ENCODE measurements around the gene ENTPD2. TPM values are rescaled to one million over a fixed set of nuclear protein-coding genes. Genes with fewer than 3 reads are reported as not detected.

The ENTPD2 gene
- total and polyA plus RNA-seq, 2 of the 4 experiments (the other 2 are of a cell fraction) = not detected

DNA sequence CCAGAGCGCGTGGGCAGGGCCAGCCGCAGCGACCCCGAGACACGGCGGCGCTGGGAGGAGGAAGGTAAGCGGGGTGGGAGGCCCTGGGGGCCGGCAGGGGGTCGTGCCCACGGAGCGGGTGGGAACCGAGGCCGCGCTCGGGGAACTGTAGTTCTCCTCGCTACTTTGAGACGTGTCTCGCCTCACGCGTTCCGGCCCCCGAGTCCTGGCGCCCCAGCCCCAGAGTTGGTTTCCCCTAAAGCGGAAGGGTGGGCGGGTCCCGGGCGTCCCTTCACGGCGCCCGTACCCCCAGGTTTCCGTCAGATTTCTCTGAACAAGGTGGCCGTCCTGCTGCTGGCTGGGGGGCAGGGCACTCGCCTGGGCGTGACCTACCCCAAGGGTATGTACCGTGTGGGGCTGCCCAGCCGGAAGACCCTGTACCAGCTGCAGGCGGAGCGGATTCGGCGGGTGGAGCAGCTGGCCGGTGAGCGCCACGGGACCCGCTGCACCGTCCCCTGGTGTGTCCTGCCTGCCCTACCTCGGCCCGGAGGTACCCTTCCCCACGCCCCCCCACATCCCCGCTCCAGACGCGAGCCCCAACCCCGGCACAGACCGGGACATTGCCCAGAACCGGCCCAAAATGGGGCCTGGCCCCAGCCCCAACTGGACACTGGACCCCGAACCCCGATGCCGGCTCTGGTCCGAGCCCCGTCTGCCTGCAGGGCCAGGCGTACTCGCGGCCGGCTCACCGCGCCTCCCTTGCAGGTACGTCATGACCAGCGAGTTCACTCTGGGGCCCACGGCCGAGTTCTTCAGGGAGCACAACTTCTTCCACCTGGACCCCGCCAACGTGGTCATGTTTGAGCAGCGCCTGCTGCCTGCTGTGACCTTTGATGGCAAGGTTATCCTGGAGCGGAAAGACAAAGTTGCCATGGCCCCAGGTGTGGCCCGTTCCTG, 24.2 kb upstream of the ENTPD2 start (continued):
- TF ChIP-seq, protein P1, sequence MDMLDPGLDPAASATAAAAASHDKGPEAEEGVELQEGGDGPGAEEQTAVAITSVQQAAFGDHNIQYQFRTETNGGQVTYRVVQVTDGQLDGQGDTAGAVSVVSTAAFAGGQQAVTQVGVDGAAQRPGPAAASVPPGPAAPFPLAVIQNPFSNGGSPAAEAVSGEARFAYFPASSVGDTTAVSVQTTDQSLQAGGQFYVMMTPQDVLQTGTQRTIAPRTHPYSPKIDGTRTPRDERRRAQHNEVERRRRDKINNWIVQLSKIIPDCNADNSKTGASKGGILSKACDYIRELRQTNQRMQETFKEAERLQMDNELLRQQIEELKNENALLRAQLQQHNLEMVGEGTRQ (IDR thresholded peaks at IDR 0.05; ENCODE audit: low read depth, low read length) = no peak
- TF ChIP-seq BHLHE40 (IDR thresholded peaks at IDR 0.05; ENCODE audit: low read depth, low read length) = no peak

Data from IMR-90 (cell line).